ENCODE measurements around the gene TCF7.

Gene TCF7

GRCh38 chr5:134188092-134188491, 73.6 kb downstream of the TCF7 start:
- DNase-seq: no peak

- no peak for DNase-seq
Measured at GRCh38 chr5:134189031-134189430, 74.5 kb downstream of the TCF7 start.

DNA sequence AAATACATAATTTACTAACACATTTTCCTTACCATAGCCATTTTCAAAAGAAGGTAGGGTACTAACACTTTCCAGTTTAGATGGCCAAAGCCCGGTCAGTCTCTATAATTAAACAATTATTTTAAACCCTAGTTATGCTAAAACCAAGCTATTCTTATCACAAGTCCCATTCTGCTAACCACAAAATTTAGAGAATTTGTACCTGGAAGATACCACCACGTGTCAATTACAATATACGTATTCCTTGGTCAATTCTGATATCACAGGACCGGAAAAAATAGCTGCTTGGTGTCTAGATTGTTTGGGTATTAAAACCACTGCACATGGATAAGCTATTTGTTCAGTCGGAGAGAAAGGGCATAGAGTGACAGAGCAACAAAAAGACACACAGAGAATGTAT, 81.2 kb downstream of the TCF7 start:
- no peak for DNase-seq
